ENCODE results near the gene LTF.
"Not testable (repeated sequence)": the region's sequence is repeated elsewhere in the genome, so short reads cannot be mapped to it uniquely, and the experiment has no call there.

LTF gene

DNA sequence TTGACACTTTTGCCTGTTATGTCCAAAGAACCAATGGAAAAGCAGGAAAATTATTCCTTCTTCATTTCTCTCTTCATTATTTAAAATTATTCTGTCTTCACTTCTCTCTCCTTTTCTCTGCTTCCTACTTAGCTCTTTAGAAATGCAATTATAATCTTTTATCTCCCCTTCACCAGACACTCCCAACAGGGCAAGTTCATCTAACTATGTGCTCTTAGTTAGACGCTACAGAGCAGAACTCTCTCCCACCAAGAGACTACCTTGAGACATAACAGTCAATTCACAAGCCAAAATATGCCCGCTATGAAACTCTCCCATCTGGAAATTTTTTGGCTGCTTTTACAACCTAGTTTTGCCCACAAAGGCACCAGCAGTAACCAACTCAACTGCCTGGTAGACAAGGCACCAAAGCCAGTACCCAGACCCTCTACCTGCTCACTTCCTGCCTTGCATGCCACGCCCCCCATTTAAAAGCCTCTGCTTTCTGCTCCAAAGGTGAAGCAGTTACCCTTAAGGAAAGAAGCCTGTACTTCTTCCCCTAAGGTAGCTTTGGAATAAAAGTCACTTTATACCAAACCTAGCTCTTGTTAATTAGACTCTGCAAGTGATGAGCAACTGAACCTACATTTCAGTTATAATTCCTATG, 29.5 kb downstream of the LTF start:
- no peak for DNase-seq

DNA sequence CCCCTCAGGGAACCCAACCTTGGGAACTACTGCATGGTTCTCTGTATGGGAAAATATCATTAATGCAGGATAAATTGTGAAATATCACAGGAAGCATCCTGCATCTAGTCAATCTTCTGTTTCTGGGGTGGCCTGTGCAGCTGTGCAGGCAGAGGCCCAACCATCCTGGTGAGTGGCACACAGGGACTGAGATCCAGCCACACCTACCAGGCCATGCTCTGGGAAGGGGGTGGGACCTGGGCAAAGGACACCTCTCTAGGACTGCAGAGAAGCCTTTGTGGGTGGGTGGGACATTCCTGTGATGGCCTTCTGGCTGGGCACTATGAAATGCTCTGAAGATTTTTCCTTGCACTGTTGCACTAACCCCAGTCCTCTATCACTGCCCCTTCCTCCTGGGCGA, 30.9 kb downstream of the LTF start:
- no peak for DNase-seq

DNA sequence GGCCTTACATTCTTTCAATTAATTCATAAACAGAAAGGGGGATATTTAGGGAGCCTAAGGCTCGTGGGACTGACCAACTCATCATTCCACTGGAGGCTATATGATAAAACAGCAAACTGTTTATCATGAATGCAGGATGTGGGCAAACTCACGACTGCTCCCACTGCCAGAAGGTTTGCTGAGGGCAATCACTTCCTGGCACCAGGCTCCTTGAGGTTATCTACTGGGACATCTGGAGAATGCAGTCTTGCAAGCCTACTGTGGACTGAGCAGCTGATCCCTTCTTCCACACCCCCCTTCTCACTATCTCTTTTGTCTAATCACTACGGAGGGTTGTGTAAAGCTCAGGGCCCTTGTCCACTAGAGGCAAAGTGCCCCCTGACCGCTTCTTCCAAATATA, 31.6 kb downstream of the LTF start:
- DNase-seq = not testable (repeated sequence)

DNA sequence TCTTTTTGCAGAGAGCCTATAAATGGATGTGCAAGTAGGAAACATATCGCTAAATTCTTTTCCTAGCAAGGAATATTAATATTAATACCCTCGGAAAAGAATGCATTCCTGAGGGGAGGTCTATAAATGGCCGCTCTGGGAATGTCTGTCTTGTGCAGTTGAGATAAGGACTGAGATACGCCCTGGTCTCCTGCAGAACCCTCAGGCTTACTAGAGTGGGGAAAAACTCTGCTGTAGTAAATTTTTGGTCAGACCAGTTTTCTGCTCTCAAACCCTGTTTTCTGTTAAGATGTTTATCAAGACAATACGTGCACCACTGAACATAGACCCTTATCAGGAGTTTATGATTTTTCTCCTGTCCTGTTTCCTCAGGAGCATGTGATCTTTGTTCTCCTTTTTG, 32.8 kb downstream of the LTF start:
- DNase-seq = not testable (repeated sequence)

DNA sequence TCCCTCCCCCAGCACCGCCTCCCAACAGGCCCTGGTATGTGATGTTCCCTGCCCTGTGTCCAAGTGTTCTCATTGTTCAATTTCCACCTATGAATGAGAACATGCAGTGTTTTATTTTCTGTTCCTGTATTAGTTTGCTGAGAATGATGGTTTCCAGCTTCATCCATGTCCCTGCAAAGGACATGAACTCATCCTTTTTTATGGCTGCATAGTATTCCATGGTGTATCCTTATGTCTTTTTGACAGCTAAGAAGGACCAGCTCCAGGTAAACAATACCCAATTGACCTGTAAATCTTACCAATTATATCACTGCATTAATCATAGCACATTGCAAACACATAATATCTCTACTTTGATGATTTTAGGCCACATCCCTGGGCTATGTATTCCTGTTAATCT, 33.8 kb downstream of the LTF start:
- DNase-seq = not testable (repeated sequence)

DNA sequence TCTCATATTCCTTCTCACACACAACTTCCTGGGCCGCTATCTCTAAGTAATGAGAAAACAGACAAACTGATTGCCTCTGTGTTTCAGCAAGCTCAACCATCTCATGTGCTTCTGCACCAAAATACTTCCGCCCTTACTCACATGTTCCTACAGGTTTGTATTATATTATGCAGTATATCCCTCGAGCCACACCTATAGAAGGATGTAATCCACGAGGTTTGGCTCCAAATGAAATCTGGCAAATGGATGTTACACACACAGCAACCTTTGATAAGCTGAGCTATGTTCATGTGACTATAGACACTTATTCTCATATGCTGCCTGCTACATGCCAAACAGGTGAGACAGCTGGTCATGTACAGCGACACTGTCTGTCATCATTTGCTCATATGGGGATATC, 35.0 kb downstream of the LTF start:
- no peak for DNase-seq

DNA sequence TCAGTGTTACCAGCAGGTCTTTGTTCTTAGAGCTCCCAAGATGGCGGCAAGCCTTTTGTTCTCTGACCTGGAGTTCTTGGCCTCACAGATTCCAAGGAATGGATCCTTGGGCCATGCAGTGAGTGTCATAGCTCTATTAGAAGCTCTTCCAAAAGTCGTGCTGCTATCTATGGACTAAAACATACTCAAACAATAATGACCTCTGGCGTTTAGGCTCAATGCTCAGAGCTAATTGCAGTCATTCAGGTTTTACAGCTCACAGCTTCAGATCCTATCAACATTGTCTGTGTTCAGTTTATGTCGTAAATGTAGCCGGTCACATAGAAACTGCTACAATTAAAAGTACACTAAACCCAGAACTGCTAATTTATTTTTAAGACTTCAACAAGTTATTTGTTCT, 35.5 kb downstream of the LTF start:
- DNase-seq = no peak

DNA sequence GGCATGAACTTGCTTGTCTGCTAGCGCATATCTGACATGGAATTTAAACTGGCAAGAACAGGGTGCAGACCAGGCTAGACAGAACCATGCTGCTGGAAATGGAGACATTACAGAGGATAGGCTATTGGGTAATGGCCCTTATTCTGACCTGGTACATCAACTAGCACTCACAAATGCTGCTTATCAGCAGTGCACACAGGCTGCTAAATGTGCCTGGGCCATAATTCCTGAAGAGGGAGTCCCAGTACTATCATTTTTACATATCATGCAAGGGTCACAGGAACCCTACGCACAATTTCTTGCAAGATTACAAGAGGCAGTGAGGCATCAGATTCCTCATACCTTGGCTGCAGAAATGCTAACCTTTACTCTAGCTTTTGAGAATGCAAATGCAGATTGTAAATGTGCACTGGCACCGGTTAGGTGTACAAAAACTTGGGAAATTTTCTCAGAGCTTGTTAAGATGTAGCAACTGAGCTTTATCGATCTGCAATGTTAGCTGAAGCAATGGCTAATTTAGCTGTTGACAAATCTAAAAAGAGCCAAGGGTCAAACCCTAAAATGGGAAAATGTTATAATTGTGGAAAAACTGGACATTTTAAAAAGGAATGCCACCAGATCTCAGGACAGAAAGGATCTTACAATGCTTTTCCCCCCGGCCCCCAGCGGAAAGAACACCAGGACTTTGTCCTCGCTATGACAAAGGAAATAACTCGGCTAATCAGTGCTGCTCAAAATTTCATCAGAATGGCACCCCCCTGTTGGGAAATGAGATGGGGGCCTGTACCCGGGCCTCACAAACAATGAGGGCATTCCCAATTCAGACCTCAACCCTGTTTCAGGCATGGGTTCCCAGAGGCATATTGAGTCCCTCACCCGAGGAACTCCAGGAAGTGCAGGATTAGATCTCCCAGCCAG, 36.5 kb downstream of the LTF start:
- no peak for DNase-seq

DNA sequence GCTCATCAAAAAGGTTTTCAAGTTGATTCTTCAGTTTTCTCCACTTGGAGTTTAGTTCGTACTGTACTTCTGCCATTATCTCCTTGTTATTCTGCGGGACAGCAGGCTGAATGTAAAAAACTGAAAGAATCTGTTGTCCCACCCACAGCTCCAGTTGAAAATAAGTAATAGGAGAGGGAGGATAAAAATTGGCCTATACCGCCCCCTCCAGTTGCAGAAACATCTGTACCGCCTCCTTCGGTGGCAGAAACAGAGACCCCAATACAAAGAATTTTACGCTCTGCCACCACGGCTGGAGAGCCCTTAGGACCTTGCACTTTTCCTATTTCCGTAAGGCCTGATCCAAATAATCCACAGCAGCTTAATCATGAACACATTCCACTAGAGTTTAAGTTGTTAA, 37.3 kb downstream of the LTF start:
- DNase-seq = not testable (repeated sequence)

DNA sequence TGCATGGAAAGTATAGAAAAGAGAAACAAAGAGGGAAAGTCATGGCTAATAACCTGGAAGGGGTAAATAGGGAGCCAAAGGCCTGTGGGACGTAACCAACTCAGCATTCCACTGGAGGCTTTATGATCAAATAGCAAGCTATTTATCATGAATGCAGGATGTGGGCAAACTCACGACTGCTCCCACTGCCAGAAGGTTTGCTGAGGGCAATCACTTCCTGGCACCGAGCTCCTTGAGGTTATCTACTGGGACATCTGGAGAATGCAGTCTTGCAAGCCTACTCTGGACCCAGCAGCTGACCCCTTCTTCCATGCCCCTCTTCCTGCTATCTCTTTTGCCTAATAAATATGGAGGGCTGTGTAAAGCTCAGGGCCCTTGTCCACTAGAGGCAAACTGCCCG, 38.2 kb downstream of the LTF start:
- not testable (repeated sequence) for DNase-seq

DNA sequence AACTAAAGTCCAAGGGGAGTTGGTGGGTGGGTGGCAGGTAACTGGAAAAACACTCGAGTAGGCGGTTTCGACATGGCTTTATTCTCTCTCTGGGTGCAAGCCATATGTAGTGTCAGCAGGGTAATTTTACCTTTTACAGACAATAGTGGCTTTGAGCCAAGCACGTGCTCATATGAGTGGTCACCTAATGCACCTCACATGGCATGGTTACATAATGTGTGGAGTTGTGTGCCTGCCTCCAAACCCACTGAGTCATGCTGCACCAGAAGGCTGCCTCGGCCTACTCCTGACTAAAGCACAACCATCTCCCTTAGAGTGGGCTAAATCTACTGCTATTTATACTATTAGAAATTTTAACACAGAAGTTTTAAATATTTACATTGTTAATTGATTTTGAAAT, 41.1 kb downstream of the LTF start:
- DNase-seq = peak; percentile 24

DNA sequence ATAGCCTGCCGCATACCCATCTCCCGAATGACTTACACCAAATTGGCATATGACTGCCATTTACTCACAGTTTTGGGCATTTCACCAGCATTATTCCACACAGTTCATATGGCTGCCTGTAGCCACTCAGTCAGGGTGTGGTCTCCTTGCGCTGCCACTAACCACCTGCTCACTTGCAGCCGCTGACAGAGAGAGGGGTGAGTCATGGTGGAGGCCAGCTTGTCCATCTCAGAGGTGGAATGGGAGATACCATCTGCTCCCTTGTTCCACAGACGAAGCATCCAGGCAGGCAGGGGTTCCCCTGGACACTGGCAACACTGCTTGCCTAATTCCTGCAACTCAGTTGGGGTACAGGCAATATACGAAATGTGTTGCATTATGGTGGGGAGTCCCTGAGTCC, 42.1 kb downstream of the LTF start:
- peak; percentile 47 for DNase-seq

DNA sequence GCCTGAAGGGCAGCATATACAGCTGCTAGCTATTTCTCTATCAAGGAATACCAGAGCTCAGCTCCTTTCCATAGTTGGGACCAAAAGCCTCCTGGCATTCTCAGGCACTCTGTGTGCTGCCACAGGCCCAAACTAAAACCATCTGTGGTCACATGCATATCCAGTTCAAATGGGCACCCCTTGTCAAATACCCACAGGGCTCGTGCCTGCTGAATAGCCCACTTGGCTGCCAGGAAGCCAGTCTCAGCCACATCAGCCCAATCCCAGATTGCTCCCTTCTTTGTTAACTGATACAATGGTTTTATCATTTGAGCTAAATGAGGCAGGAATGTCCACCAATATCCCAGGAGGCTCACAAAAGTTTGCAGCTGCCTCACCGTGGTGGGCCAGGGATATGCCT, 43.8 kb downstream of the LTF start:
- DNase-seq = no peak

DNA sequence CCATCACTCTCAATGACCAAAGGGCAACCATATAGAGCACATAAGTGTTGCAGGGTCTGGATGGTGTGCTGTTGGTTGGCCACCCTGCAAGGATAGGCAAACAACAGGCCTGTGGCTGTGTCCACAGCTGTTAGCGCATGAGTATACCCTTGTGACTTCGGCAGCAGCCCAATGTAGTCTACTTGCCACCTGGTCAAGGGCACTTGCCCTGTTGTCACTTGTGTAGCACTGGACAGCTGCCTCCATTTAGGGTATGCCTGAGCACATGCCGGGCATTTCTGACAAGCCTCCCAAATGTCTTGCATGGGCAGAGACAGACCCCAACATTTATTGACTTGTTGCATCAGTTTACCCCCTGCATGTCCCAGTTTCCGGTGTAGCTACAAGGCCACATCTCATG, 44.9 kb downstream of the LTF start:
- no peak for DNase-seq

DNA sequence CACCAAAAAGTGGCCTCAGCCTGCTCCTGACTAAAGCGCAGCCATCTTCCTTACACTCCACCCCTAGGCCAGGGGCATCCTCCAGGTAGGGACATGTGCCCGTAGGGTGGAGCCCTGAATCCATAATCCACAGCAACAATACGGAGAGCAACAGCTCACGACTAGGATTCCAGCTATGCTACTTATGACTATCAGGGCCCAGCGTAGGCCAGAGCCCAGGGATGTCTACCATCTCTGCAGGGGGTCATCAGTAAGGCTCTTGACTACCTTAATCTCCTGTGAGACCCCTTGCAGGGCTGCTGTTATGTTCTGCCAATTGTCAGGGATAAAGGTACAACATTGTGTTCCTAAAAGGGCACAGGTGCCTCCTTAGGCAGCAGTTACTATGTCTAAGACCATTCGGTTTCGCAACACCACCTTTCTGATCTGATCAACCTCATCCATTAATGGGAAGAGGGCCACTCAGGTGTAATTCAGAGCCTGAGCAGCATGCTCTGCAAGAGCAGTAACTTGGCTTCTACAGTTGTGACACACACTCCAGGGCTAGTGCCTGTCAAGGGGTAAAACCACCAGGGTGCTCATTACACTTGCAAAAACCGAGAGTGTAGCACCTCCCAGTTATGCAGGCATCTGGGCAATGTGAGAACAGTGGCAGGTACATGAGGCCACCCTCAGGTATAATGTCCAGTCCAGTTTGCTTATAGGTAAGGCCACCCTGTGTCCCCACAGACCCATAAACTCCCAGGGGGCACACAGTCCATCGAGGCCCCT, 46.7 kb downstream of the LTF start:
- no peak for DNase-seq

DNA sequence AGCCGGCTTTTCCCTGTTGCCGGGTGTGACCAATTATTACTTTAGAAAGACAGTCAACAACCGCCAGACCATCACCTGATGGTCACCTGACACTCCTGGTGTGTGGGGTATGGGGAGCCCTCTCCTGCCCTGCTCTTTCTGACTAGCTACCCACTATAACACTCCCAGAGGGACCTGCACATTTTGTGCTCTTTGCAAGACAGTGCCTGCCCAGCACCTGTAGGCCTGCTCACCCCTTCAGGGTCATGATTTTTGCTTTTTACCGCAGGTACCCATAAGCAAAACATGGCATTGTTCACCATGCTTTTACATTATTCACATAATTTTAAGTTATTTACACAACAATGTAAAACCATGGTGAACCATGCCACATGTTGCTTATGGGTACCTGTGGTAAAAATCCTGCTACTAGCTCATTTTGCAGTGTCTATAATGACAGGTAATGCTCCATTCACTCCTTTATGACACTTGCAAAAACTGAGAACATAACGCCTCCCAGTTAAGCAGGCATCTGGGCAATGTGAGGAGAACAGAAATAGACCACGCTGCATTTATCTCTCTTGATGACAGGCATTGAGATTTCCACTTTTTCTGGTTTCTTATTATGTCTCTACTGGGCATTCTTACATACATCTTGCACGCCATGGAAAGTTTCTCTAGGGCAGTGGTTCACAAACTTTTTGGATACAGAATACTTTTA, 47.7 kb downstream of the LTF start:
- DNase-seq = peak; percentile 33

DNA sequence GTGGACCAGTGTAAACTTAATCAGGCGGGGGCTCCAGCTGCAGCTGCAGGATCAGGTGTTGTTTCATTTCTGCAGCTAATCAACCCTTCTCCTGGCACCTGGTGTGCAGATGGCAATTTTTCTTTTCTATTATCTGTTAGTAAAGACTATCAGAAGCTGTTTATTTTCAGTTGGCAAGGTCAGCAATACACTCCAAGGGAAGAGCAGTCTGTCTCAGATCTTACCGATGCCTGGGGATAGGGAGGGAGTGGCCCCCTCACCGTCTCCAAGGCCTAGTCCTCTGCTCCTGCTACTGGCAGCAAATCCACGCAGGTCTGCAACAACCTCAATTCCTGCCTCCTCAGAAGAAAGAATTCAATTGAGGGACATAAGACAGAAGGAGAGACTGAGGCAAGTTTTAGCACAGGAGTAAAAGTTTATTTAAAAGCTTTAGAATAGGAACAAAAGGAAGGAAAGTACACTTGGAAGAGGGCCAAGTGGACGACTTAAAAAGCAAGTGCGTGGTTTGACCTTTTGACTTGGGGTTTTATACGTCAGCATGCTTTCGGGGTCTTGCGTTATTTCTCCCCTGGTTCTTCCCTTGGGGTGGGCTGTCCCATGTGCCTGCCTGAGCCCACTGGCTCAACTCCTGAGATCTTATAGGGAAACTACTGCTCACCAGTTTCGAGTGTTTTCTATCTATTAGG, 48.4 kb downstream of the LTF start:
- DNase-seq = peak; percentile 92

DNA sequence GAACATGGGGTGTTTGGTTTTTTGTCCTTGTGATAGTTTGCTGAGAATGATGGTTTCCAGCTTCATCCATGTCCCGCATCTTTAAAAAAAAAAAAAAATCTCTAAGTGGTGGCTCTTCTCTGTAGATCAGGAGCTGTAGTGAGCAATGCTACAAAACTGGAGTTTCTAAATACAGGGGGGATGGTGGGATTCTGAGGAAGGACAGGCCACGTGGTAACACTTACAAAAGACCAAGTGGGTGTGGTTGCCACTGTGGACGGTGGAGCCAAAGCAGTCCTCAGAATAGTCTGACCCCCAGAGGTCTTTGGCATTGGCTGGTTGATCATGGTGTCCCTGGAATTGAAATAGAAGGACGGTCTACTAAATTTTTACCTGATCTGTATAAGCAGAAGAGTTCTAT, 50.0 kb downstream of the LTF start:
- DNase-seq = no peak

DNA sequence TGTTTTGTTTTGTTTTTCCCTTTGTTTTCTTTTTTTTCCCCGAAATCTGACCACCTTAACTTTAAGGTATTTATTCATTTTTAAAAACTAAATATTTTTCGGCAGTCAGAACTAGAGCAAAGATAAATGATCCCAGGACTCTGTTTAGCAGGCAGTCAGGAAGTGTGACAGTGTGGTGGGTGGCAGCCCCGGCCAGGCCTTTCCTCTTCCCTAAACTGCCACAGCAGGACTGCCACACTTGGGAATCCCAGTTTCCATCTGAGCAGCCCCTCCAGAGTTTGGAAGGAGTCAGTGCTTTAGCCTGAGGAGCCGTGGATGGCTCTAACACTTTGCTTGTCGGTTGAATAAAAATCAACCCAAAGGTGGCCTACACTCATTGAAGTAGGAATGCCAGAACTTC, 50.8 kb downstream of the LTF start:
- no peak for DNase-seq

DNA sequence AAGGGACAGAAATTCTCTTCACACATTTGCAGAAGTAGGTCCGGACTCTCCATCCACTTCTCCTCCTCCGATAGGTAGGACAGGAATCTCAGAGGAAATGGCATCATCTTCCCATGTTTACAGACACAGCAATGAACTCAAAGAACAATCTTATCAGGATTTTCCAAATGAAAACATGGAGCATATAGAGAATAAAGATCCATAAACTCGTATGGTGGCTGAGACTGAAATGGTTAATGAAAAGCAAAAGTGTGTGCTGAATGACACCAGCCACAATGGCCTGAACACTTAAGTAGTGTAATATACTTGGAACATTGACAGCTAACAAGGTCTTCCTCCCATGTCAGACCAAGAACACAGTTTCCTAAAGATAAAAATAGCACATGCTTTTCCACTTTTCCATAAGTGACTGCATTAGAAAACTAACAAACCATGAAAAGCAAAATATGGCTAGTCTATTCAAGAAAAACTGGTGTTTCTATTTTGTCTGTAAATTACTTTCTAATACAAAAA, 51.9 kb downstream of the LTF start:
- DNase-seq = no peak

DNA sequence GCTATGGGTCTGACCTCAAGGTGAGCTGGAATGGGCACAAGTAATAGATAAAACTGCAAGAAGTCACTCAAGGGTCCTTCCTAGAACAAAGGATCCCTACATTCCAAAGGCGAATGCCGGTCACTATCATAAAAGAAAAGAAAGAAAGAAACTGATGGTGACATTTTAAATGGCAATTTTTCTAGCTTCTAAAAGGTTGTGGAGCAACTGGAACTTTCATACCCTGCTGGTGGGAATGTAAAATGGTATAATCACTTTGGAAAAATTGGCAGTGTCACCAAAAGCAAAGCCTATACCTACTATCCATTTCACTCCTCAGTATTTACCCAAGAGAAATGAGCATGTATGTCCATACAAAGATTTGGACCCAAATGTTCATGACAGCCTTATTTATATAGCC, 53.4 kb downstream of the LTF start:
- DNase-seq = no peak

DNA sequence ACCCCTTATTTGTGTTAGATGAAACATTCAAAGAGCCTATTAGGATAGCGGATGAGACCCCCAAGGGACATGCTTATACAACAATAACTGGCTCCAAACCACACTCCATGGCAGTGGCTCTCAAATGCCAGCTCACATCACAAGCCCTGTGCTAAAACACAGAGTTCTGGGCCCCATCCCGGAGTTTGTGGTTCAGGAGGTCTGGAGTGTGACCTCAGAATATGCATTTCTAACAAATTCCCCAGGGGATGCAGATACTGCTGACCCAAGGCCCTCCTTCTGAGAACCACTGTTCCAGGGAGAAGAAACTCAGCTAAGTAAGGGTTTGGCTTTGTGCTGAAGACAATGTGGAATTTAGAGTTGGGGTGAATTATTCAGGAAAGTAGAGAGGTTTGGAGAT, 54.0 kb downstream of the LTF start:
- DNase-seq = no peak

Measured in NCI-H2171 treated with DMSO at 0.1 percent for 48 hours (cell line).